Epithelial cell of prostate (primary cell): ENCODE results near the gene SPTB.

Source experiments
- DNase-seq: peaks from one replicate; pipeline ENCODE4 v3.0.0-alpha.2; 2011; ENCODE audit warnings: low read depth, low spot score
- H3K27ac ChIP-seq: fragments of 450-650 bp; 2 replicates; pipeline ENCODE4 v1.5.1; 2017; ENCODE audit warnings: mild to moderate bottlenecking

The SPTB gene

GRCh38 chr14:64891173-64891838 lies 11.6 kb upstream of the SPTB start:
- H3K27ac ChIP-seq: no peak overlapping the region
- DNase-seq: no peak

DNA sequence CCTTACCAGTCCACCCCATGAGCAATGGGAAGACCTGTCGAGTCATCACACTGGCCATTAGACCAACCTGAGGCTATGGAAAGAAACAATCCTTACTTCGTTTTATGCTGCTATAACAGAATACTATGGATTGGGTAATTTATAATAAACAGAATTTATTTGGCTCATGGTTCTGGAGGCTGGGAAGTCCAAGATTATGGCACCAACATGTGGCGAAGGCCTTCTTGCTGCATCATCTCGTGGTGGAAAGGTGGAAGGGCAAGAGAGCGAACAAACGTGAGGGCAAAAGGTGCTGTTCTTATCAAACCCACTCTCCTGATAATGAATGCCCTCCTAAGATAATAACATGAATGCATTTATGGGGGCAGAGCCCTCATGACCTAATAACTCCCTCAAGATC lies 9.6 kb upstream of the SPTB start:
- no peak for DNase-seq
- H3K27ac ChIP-seq: no peak overlapping the region

GRCh38 chr14:64885559-64885958 lies 5.9 kb upstream of the SPTB start:
- no peak overlapping the region for H3K27ac ChIP-seq
- no peak for DNase-seq

GRCh38 chr14:64880221-64881121 lies 764 bp upstream of the SPTB start:
- H3K27ac ChIP-seq: no peak overlapping the region
- DNase-seq: no peak

- H3K27ac ChIP-seq: no peak overlapping the region
- DNase-seq: no peak
Observed at GRCh38 chr14:64878837-64879634, 671 bp downstream of the SPTB start.

DNA sequence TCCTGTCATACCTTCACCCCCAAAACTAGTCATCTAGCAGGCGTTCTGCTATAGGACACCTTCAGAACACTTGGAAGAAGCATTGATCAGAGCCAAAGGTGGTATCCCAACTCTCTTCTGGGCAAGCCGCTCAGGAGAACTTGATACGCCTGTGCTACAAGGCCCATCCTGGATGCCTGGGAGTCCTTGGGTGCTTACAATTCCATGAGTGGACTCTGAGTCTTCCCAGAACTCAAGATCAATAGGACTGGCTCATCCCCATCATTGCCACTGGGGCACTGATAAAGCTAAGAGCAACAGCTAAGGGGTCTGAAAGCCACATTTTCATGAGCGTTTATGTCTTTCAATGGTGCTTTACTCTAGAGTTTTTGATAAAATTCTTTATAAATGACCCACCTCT lies 1.9 kb downstream of the SPTB start:
- no peak overlapping the region for H3K27ac ChIP-seq
- no peak for DNase-seq

- no peak for DNase-seq
- no peak overlapping the region for H3K27ac ChIP-seq
Observed at GRCh38 chr14:64875350-64875749, 4.4 kb downstream of the SPTB start.

GRCh38 chr14:64873506-64874219 lies 6.0 kb downstream of the SPTB start:
- no peak for DNase-seq
- H3K27ac ChIP-seq: no peak overlapping the region

- no peak overlapping the region for H3K27ac ChIP-seq
- no peak for DNase-seq
Observed at GRCh38 chr14:64871344-64871743, 8.4 kb downstream of the SPTB start.

GRCh38 chr14:64870160-64870559 lies 9.5 kb downstream of the SPTB start:
- no peak for DNase-seq
- H3K27ac ChIP-seq: no peak overlapping the region

- no peak for DNase-seq
- H3K27ac ChIP-seq: no peak overlapping the region
Observed at GRCh38 chr14:64868841-64869240, 10.9 kb downstream of the SPTB start.

GRCh38 chr14:64868379-64868778 lies 11.3 kb downstream of the SPTB start:
- DNase-seq: no peak
- no peak overlapping the region for H3K27ac ChIP-seq

DNA sequence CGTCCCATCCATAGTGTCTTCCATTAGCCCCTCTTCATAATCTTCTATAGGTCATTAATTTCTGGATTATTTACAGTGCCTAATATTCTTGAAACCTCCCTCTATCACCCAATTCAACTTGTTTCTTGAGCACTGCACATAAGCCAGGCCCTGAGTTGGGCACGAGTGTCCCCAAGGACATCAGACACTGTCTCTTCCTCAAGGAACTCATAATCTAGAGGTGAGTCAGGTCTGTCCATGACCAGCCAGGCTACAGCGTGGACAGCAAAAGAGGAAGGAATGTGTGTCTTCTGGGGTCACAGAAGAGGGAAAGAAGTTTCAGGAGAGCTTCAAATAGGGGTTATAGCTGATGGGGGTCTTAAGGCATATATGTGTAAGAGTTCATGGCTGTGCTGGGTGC lies 12.5 kb downstream of the SPTB start:
- no peak overlapping the region for H3K27ac ChIP-seq
- DNase-seq: no peak

DNA sequence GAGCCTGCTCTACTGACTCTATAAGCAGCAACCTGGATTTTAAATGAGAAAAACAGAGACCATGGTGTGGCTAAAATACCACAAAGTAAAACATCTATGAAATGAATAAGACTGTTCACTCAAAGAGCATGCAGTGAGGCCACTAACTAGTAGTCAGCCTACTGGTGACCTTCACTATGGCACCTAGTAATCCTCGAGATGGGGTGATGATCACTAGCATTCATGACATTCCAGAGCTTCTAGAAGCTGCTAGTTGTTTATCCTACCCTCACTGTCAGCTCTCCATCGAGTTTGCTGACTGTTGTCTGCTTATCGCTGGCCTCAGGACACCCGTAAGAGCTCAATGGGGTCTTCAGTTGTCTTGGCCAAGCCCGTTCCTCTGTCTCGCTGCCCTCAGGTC lies 13.7 kb downstream of the SPTB start:
- no peak for DNase-seq
- no peak overlapping the region for H3K27ac ChIP-seq

DNA sequence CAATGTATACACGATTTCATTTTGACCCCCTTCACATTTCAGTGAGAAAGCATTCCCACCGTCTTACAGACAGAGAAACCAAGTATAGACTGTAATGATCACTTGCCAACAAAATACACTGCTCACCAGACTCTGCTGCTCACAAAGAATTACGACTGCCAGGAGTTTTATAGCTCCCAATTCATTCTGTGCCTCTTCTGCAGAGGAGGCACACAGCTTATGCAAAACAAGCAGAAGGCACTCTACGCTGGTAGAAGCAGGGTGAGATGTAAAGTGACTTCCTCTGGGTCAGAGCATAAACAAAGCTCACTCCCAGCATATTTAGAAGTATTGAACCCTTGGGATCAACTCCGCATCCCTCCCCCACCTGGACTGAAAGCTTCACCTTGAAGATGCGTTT lies 14.6 kb downstream of the SPTB start:
- H3K27ac ChIP-seq: no peak overlapping the region
- DNase-seq: no peak

- DNase-seq: no peak
- no peak overlapping the region for H3K27ac ChIP-seq
Observed at GRCh38 chr14:64864258-64864657, 15.4 kb downstream of the SPTB start.

GRCh38 chr14:64861916-64862315 lies 17.8 kb downstream of the SPTB start:
- DNase-seq: no peak
- H3K27ac ChIP-seq: no peak overlapping the region

GRCh38 chr14:64860039-64860438 lies 19.7 kb downstream of the SPTB start:
- H3K27ac ChIP-seq: no peak overlapping the region
- no peak for DNase-seq

GRCh38 chr14:64857979-64858744 lies 21.5 kb downstream of the SPTB start:
- H3K27ac ChIP-seq: no peak overlapping the region
- DNase-seq: no peak
